Medulla oblongata (tissue), 1 donor: Measurements from ENCODE around the gene BANF2.
"Not testable (repeated sequence)": the region's sequence is repeated elsewhere in the genome, so short reads cannot be mapped to it uniquely, and the experiment has no call there.

Experiments used
- DNase-seq: peaks from one replicate; pipeline ENCODE4 v3.0.0-alpha.2; 2015; ENCODE audit errors: extremely low spot score

Gene BANF2

DNA sequence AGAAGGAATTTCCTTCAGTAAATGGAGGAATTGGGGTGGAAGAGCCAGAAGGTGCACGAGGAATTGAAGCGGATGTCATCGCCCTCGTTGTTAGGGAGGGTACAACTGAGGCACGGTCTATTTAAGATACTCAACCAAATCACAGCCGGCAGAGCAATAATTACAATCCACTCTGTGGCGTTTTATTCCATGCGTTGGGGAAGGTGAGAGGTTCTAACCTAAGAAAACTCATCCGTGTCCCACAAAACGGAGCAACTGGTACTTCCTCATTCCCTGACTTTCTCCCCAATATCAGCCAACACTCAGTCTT, 16.9 kb upstream of the BANF2 start:
- DNase-seq: no peak

DNA sequence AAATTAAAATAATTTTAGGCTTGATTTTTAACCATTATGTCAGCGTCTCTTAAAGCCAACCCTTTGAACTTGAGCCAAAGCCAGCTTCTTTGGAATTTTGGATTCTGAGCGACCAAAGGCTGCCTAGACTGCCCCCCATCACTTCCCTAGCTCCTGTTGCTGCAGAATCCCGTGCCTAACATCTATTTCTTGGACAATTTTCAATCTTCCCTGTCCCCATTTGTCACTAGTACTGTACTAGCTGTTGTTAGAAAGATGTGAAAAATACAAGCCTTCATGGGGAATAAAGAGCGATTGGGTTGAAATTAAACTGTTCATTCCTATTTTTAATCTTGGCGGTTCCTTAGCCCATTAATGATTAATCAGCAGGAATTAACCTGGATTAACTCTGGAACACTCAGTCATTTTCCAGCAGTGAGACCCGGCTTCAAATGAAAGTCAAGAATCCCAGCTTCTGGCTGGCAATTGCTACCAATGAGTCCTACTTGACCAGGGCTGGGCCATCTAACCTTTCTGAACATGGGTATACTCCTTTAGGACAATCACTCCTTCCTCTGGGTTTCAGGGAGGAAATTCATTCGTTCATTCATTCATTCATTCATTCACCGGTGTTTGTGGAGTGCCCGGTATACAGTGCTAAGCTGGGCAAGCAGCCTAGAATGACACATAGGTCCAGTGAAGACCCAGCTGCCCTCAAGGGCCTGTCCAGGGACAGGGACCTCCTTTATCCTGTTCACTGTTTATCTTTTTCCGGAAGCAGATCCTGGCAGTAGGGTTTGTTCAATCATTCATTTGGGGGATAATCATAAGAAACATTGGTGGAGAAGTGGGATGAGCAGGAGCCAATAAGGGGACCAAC, 16.3 kb upstream of the BANF2 start:
- no peak for DNase-seq

DNA sequence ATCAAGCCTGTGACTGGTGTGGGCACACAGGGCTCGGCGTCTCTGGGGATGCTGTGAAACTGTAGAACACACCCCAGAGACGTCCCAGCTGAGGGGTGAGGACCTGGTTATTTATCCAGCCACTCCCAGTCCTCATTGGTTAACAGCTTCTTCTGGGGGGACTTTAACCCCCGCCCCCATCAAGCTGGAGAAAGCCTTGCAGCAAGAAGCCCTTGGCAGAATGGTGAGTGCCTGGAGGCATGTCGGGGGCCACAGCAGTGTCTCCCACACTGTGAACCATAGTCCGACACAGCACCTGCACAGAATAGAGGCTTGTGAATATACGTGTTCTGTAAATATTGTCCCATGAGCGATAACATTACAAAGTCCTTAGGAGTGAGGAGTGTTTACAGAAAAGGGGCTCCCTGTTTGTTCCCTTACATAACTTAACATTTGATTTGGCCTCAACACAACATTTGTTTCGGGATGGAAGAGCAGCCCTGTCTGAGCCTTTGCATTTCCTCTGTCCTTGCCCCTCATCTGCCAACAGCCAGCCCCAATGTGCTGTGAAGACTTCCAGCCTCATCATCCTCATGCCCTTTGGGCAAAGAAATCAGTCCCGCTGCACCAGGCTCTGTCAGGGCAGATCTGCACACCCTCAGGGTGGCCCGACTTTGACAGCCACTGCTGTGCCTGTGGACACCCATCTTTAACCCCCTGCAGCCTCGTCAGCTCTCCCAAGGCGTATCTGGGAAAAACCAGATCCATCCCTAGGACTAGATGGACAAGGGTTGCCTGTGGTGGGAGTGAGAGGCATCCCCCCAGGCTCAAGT, 15.5 kb upstream of the BANF2 start:
- DNase-seq: no peak

DNA sequence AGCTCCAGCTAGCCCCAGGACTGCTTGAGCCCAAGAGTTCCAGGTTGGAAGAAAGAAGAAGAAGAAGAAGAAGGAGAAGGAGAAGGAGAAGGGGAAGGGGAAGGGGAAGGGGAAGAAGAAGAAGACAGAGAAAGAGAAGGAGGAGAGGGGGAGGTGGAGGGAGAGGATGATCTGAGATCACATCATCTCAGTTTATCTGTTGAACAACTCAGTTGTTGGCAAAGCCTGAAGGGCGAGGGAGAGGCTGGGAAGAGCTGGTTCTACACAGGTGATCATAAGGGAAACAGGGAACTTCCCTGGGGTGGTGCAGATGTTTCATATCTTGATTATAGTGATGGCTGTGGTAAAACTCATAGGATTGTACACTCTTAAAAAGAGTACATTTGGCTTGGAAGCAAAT, 14.6 kb upstream of the BANF2 start:
- no peak for DNase-seq

DNA sequence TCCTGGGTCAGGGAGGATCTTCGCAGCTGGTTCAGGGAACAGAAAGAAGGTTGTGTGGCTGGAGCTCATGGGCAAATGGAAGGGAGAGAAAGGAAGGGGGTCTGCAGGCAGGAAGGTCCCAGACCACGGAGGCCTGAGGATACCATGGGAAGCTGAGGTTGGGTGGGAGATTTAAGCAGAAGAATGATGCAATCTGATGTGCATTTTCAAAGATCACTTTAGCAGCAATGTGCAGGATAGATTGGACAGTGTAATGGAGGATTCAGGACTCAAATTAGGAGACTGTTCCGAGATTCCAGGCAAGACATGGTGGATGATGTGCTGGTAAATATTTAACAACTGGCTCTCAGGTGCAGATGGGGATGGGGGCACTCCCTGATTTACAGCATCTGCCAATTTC, 12.0 kb upstream of the BANF2 start:
- DNase-seq: no peak

DNA sequence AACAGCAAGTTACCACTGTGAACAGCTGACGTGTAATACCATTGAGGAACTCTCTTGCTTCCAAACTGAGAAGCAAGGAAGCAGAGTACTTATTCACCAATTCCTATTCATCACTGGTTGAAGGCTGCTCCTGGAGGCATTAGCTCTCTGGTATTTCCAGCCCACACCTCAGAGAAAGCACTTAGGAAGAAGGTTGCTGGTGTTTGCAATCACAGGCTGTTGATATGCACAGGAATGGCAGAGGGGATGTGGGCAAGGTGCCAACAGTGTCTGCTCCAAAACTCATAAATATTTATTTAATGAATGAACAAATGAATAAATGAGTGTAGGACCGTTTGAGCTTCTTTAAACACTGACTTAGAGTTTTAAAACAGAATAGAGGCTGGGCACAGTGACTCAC, 10.8 kb upstream of the BANF2 start:
- DNase-seq: no peak

DNA sequence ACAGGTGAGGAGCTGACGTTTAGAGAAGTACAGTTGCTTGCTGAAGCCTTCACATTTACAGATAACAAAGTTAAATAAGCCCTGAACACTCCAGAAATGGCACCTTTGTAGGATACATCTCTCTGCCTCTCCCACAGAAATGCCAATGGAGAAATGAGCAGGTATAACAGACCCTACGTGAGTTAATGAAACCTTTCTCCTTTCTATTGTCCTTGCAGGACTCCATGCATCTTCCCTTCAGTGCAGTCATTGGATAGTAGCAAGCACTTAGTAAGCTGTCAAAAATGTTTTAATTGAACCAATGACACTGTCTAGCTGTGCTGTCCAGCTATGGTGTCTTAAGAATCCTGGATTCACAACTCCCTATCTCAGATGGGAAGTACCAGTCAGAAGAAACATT, 9.6 kb upstream of the BANF2 start:
- no peak for DNase-seq

DNA sequence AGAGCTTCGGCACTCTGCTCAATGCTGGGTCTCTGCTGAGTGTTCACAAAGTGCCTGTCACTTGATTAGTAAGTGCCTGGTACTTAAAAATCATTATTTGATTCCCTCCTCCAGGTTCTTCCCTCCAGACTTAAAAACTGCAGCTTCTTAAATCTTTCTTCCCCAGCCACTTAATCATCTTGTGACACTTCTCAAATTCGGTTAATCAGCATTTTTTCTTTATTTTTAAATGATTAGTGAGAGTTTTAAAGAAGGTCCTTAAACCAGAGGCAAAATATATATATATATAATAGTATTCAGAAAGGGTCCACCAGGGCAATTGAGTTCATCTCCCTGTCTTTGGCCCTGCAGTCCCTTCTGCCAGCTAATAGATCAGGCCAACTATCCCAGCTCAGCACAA, 8.0 kb upstream of the BANF2 start:
- DNase-seq: no peak

DNA sequence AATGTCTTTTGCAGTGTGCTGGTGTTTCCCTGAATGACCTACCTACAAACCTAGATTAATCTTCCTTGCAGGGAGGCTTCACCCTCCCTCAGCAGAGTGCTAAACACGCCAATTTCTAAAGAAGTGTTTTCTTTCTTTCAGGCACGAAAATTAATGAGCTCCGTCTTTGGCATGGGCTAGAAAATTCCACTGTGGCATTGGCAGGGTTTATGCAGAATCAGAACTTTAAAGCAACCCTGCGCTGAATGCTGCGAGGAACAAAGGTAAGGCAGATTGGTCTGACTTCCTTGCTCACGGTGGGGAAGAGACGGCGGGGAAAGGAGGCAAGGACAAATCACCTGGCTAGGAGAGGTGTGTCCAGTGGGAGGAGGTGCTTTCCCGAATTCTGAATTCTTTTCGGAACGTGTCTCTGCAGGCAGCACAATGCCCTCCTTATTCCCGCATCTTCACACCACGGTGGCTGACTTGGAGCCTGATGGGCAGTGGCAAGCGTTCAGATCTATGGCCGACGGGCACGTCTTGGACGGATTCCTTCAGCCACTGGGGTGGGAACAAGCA, 6.2 kb upstream of the BANF2 start:
- no peak for DNase-seq

DNA sequence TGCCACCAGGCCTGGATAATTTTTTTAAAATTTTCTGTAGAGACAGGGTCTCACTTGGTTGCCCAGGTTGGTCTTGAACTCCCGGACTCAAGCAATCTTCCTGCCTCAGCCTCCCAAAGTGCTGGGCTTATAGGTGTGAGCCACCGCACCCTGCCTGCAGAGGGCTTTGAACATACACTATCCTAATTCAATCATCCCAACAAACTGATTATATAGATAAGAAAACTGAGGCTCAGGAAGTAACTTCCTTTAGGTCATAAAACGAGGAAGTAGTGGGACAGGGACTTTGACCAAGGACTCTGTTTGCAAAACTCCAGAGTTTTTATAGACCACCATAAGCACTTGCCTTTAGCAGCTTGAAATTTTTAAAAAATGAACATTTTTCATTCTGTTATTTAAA, 5.0 kb upstream of the BANF2 start:
- DNase-seq: no peak

DNA sequence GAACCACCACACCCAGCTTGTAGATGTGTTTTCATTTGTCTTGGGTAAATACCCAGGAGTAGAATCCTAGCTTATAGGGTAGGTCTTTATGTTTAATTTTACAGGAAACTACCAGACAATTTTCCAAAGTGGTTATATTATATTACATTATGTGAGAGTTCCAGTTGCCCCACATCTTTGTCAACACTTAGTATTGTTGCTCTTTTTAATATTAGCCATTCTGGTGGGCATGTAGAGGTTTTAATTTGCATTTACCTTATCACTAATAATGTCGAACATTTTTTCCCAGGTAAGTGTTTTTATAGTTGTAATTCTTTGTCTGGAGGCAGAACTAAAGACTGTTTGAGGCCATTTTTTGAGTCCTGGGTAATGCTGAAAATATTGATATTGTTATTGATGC, 3.5 kb upstream of the BANF2 start:
- no peak for DNase-seq

DNA sequence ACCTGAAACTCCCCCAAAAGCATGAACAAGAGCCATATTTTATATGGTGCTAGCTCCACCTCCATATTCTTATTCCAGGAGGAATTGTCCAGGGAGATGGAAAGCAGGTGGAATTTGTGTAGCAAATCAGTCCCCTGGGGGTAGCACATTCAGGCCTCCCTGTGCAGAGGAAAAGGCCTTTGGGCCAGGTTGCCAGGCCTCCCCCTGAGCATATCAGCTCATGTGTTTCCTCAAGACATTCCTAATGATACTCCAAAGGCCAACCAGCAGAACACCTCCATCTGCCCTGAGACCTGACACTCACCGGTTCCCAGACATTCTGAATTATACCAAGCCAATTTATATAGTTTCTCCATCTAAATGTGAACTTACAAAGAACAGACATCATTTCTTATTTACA, 2.6 kb upstream of the BANF2 start:
- DNase-seq: no peak

DNA sequence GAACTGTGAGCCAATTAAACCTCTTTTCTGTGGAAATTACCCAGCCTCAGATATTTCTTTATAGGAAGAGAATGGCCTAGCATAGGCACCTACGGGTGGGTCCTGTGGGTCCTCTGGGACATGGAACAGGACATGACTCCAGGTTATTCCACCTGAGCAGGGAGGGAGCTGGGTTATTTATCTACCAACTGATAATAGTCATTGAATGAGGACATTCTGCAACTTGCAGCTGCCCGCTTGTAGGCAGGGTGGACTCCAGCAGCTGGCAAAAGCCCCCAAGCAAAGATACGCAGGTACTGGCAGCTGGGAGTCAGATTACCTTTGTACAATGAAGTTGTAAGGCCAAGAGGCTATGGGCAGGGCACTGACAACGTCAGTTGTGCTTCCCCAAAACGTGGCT, 1.4 kb upstream of the BANF2 start:
- DNase-seq: no peak

DNA sequence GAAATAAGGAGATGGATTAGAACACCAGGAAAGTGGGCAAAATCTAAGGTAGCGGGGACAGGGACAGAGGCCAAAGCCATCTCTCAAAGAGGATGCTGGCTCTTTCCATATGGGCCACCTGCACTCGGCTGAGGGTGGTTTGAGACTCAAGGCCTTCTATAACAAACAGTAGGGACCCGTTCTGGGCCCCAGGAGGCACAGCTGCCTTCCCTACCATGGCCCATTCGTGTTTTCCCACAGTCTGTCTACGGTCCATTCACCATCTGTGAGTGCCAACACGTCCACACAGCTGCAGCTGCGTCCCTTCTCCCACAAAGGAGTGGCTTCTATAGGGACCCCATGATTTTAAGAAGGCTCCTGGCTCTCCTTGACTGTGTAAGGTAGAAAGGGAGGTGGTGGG, 871 bp downstream of the BANF2 start:
- DNase-seq: no peak

DNA sequence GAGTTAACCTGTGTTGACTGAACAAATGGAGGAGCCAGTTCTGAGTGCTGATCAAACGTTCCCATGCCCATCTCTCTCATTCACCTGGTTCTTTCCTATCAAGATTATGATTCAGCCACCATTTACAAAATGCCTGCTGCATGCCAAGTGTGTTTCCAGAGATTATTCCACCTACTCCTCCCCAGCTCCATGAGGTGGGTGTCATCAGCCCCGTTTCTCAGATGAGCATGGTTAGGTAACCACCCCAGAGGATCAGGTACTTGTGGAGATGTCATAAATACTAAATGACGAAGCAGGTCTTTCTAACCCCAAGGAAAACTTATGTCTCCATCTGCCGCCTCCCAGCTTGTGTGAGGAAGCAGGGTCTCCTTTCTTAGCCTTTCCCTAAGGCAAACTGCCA, 2.1 kb downstream of the BANF2 start:
- DNase-seq: no peak

DNA sequence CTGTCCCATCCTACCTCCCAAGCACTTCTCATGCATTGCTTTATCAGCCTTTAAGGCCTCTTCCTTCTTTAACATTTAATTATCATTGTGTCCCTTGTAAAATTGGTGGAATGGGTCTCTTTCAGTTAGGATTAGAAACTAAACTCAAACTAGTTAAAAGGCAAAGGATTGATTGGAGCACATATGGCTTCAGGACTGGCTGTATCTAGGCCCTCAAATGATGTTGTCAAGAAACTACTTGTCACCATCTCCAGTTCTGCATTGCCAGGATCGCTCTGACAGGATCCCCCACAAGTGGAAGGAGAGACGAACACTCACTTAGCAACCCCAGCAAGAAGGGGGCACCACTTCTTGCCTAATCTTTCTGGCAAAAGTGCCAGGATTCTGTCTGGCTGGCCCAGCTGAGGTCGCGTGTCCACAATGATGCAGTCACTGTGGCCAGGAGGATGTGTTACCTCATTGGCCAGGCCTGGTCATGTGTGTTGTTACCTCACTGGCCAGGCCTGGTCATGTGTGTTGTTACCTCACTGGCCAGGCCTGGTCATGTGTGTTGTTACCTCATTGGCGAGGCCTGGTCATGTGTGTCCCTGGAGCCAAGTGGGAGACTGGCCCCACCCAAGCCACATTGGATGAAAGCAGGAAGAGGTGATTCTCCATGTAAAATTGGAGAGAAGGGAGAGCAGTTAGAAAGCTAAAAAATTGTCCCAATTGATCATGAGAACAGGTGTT, 5.0 kb downstream of the BANF2 start:
- no peak for DNase-seq

DNA sequence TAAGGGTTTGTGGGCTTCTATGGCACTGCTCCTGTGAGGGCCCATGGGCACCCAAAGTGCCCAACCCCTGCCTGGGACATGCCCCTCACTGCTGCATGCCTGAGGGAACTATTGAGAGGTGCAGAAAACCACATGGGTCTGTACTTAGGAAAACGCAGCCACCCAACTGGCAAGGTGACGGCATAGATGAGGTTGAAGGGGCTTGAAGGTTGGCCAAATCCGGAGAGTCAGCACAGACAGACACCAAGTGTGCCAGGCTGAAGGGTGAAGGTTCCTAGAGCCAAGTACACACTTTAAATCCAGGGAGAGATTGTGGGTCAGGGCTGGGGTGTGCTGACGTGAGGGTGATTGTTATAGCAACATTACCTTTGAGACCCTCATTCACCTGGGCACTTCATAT, 6.2 kb downstream of the BANF2 start:
- DNase-seq: no peak

DNA sequence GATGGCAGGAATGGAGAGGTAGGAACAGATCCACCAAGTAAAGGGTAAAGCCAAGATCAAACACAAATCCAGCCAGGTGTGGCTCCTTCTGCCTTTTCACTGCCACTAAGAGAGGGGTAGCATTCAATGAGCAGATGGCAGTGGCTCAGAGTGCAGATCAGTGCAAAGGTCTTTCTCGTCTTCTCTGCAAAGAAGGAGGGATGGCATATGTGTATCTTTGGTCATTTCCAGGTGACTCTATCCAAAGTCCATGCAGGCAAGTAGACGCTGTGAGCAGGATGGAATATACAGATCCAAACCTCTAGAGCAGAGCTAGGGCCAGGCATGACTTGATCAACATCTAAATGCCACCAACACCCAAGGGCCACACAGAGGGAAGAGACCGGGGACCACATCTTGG, 6.9 kb downstream of the BANF2 start:
- DNase-seq: no peak

DNA sequence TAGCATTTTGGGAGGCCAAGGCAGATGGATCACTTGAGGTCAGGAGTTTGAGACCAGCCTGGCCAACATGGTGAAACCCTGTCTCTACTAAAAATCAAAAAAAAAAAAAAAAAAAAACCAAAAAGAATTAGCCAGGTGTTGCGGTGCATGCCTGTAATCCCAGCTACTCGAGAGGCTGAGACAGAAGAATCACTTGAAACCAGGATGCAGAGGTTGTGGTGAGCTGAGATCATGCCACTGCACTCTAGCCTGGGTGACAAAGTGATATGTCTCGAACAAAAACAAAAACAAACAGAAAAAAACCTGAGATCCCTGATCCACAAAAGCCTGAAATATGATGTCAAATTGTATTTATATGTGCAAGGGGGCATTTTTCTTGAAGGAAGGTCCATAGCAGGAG, 8.2 kb downstream of the BANF2 start:
- not testable (repeated sequence) for DNase-seq

DNA sequence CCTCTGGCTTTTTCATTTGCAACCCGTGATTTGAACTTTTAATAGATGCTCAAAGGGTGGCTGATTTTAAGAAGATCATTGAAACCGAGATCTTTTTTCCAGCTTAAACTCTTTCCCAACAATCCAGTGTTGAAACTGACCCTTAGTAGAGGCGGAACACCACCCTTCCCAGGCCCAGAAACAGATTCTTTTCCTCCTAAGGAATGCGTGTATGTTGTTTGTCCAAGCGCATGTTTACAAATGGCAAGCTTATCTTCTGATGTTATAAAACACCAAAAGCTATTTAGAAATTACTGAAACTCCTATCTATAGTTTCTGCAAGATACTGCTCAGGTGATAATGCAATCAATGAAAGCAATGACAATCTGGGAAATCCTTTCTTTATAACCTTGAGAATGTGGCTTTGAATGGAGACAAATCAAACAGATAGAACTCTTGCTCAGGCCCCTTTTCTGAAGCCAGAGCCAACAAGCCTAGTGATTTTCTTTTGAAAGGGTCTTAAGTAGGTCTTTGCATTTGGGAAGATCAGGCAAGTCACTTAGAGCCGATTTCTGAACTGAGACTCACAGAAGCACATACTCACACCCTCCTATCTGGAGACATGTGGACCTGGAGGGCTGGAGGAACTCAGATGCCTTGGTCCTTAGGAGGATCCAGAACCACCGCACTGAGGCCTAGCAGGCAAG, 9.1 kb downstream of the BANF2 start:
- DNase-seq: no peak

DNA sequence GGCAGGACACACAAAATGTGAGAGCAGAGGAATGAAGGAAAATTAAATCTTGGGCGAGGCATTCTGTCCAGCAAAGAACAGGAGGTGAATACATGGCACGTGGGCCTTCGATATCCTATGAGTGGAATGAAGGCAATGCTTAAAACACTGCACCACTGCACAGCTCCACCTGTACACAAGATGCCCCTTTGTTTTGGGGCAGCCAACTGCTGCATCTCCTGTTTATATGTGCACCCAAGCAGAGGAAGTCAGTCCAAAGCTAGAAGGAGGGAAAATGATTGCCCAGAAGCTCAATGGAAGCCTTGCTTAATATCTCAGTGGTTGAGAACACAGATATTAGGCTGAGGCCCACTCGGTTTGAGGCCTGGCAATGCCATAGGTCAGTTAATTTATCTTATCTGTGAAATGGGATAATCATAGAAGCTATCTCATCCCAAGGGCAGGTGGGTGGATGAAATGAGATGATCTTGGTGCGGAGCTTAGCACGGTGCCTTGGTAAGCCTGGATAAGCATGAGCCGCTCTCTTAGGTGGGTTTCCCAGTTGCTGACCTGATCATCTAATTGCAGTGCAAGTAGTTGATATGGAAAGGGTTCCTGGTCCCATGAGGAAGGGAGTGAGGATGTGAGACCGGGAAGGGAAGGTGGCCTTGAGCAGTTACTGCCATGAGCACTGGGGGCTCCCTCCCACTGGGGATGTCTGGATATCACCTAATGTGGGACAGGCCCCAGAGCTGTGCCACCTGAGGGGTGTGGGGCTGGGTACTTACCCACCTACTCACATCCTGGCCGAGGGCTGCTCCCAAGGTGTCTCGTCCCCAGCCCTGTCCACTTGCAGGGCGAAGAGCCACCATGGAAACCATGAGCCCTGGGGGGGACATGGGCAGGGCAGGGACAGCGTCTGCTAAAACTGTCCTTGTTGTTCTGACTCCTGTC, 9.9 kb downstream of the BANF2 start:
- DNase-seq: no peak
